Measurements from ENCODE around the gene ITK. TPM values are rescaled to one million over a fixed set of nuclear protein-coding genes. Genes with fewer than 3 reads are reported as not detected.

ITK gene
- total RNA-seq, result 10 to 100 TPM in 1 of 4 donors, 1 to 10 TPM in 3; 2.0 to 17.2 (median 5.3) TPM

DNA sequence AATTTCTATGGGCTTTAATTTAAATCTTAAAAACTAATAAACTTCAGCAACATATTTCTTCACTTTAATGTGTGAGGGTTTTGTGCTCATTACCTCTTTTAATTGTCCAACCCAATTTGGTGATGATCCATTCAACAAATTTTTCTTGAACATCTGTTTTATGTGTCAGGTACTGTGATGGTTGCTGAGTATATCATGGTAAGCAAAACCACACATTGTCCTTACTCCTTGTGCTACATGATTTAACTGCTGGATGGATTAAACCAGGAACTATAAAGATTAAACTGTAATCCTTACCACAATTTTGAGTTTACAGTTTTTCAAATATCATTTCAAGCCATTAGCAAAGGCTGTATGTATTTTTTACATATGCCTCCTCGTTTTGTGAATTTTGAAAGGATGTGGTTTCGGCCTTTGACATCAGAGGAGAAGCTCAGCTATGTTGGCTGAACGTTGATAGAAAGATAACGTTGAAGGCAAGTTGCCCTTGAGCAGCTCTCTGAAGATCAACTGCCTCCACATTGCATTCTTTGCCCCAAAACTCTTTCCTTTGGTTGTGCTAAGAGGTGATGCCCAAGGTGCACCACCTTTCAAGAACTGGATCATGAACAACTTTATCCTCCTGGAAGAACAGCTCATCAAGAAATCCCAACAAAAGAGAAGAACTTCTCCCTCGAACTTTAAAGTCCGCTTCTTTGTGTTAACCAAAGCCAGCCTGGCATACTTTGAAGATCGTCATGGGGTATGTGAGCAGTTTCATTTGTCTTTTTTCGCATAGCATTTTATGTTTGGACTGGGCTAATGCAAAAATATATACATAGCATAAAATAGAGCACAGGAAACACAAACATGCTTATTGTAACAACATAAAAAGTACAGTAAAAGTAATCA is at the start of gene ITK:
ITK (plus strand) TSS at position 467 of the 891 bp plus-strand sequence; CDS start at position 605, 138 bp downstream.
- no peak for DNase-seq (ENCODE audit: low spot score)
- no peak for ATAC-seq (ENCODE audit: low FRiP score)
- TF ChIP-seq, protein P1, sequence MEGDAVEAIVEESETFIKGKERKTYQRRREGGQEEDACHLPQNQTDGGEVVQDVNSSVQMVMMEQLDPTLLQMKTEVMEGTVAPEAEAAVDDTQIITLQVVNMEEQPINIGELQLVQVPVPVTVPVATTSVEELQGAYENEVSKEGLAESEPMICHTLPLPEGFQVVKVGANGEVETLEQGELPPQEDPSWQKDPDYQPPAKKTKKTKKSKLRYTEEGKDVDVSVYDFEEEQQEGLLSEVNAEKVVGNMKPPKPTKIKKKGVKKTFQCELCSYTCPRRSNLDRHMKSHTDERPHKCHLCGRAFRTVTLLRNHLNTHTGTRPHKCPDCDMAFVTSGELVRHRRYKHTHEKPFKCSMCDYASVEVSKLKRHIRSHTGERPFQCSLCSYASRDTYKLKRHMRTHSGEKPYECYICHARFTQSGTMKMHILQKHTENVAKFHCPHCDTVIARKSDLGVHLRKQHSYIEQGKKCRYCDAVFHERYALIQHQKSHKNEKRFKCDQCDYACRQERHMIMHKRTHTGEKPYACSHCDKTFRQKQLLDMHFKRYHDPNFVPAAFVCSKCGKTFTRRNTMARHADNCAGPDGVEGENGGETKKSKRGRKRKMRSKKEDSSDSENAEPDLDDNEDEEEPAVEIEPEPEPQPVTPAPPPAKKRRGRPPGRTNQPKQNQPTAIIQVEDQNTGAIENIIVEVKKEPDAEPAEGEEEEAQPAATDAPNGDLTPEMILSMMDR (IDR thresholded peaks at IDR 0.05), result no peak

DNA sequence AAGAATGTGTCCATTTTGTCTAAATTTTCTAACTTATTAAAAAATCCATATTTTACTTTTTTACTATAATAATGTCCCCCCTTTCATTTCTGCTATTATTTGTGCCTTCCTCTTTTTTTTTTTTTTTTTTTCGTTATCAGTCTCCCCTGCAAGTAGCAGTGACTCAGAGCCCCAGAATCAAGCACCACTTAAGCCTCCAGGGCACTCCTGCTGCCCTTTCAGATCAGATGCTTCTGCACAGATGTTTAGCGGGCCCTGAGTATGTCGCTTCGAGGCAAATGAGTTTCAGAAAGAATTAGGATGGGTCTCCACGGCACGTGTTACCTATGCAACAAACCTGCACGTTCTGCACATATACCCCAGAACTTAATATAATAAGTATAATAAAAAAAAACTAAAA is 49.7 kb upstream of the ITK start:
- no peak for DNase-seq (ENCODE audit: low spot score)
- TF ChIP-seq, protein P1 (IDR thresholded peaks at IDR 0.05), result no peak
- ATAC-seq (ENCODE audit: low FRiP score), result no peak

DNA sequence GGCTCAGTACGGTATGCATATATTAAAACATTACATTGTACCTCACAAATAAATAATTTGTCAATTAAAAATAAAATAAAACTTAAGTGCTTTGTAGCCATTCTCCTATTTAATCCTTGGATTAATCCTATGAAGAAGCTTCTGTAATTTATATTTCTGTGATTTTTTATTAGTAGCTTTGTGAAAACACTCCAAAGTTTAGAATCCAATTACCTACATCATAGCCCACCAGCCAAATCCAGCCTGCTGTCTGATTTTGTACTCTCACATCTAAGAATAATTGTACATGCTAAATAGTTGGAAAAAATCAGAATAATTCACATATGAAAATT is 48.4 kb upstream of the ITK start:
- TF ChIP-seq, protein P1 (IDR thresholded peaks at IDR 0.05), result no peak
- DNase-seq (ENCODE audit: low spot score) (no peak), ATAC-seq (ENCODE audit: low FRiP score) (no peak)

DNA sequence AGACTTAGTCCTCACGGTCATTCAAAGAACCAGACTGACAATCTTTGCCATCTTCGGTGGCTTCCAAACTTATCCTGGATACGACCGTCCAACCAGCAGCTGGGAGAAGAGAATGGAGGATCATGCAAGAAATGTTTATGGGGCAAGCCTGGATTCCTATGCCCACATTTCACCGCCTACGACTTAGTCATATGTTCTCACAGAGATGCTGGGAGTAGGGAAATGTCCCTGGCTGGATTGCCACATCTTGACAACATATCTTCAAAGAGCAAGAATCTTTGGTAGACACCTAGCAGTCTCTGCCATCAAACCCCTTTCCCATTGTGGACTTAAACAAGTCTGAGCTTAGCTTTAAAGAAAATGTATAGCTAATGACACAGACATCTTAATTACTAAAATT is 42.9 kb upstream of the ITK start:
- ATAC-seq (ENCODE audit: low FRiP score) (no peak), DNase-seq (ENCODE audit: low spot score) (no peak)
- TF ChIP-seq, protein P1 (IDR thresholded peaks at IDR 0.05), result no peak

DNA sequence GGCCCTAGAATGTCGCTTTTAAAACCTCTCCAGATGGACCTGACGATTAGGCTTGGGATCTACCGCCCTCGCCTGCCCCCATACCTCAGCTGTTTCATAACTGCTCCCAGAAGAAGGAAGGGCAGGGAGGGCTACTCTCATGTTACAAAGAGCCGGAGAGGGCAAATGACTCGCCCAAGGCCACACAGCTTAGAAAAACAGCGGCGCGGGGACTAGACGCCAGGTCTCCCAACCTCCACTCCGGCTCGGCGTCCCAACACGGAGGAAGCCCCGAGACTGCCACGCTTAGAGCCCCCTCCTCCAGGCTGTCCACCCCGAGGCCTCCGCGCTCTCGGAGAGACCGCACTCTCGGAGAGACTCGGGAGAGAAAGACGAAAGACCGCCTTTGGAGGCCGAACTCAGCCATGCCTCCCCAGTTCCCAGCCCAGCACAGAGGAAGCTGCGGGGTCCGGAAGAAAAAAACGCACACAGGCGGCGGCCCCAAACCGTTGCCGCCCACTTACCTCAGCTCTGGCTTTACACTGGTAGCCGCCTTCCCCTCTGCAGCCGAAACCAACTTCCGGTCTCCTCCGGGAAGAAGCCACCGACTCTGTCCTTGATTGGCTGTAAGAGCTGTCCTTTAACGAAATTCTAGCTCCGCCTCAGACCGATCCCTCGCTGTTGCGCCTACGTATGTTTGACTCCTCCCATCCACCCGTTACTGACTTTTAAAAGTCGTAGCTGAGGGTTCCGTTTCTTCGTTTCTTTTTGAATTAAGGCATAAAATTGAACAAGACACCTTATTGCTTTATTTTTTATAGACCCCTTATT is 38.1 kb upstream of the ITK start, which contains the start of gene MED7:
MED7 (minus strand) TSS at position 549 of the 810 bp plus-strand sequence. CDS start 3,434 bp downstream, outside the sequence.
- TF ChIP-seq, protein P1 (IDR thresholded peaks at IDR 0.05), result no peak
- DNase-seq (ENCODE audit: low spot score) (peak; percentile 66), ATAC-seq (ENCODE audit: low FRiP score) (peak; percentile 99)

DNA sequence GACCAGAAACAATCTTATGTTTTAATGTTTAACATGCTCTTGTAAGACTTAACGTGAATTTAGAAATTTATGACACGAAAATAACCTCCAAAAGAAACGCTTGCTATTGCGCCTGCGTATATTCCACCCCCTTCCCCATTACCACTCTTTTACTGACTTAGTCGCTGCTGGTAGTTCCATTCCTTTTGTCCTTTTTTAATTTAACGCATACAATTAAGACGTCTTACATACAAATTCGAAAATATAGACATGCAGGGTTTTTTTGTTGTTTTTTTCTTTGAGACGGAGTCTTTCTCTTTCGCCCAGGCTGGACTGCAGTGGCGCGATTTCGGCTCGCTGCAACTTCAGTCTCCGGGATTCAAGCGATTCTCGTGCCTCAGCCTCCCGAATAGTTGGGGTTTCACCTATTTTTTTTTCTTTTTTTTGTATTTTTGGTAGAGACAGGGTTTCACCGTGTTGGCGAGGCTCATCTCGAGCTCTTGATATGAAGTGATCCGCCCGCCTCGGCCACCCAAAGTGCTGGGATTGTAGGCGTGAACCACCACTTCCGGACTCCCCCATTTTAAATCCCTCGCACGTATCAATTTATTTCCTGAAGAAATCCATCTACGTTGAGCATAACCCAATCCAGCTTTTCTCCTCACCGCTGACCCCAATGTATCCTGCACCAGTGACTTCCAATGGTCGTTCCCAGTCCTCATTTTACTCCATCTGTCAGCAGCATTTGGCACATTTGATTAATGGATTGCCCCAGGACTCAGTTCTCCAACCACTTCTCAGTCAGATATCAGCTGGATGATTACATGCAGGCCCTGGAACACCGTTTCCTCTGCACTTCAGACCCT is 37.3 kb upstream of the ITK start:
- DNase-seq (ENCODE audit: low spot score) (no peak), ATAC-seq (ENCODE audit: low FRiP score) (peak; percentile 74)
- TF ChIP-seq, protein P1 (IDR thresholded peaks at IDR 0.05), result no peak
